Measurements from ENCODE around the gene PHACTR4. TPM values are rescaled to one million over a fixed set of nuclear protein-coding genes. Genes with fewer than 3 reads are reported as not detected.

PHACTR4 gene
- total and polyA plus RNA-seq, 9 of the 15 experiments (the other 6 are each of a cell fraction or from before 2014, with no cell fraction given) = 6.4 to 43.6 (median 14.2) TPM

DNA sequence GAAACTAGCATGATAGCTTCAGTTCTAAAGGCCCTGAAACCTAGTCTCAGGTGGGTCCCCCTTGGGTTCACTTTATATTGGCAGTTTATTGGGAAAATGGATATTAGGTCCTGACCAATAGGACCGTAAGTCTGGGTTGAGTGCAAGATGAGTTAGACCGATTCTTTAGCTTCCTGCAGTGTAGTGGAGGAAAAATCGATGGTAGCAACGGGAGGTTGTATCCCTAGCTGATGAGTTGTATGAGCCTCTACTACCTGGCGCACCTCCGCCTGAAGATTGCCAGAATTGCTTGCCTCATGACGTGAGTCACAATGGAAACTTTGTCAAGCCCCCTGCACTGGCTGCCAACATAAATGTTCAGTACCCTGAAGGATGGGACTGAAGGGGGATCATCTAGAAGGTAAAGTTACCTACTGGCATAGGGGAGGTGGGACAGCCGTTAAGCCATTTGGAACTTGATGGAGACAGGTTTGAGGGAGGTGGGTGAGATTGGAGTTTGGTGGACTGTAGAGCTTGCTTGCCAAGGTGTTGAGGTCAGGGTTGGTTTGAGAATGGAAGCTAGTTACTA is 140.2 kb downstream of the PHACTR4 start (continued):
- peak; percentile 98 for TF ChIP-seq POLR2A (conservative IDR thresholded peaks at IDR 0.05)
- peak; percentile 23; the same call in 1 of the 2 replicates for TF ChIP-seq NCOA1 (IDR thresholded peaks at IDR 0.05; ENCODE audit: low read depth)
- no peak for TF ChIP-seq MED1 (CRISPR knock-in tag; IDR thresholded peaks at IDR 0.05; ENCODE audit: borderline replicate concordance)
- TF ChIP-seq HNRNPH1 (optimal IDR thresholded peaks at IDR 0.05; ENCODE audit: low read depth, low read length) = no peak
- peak; percentile 72 for TF ChIP-seq MIER1 (IDR thresholded peaks at IDR 0.05; ENCODE audit: low read depth)
- TF ChIP-seq ZKSCAN8 (CRISPR knock-in tag; IDR thresholded peaks at IDR 0.05) = no peak
- TF ChIP-seq HNRNPLL (IDR thresholded peaks at IDR 0.05; ENCODE audit: low read depth, low read length, poor library complexity, severe bottlenecking) = no peak
- TF ChIP-seq PTBP1 (IDR thresholded peaks at IDR 0.05; ENCODE audit: low read depth, low read length) = peak; percentile 94
- TF ChIP-seq KAT2B (IDR thresholded peaks at IDR 0.05; ENCODE audit: low read depth, low read length) = no peak
- peak; percentile 12; the same call in 1 of the 2 replicates for TF ChIP-seq CBX5 (IDR thresholded peaks at IDR 0.05; ENCODE audit: borderline replicate concordance, low read depth)
- TF ChIP-seq NCOA4 (IDR thresholded peaks at IDR 0.05; ENCODE audit: partially characterized antibody) = no peak
- no peak for TF ChIP-seq SAP30 (IDR thresholded peaks at IDR 0.05; ENCODE audit: borderline replicate concordance, insufficient read depth, low read depth, low read length, poor library complexity, severe bottlenecking)
- TF ChIP-seq, protein P1, sequence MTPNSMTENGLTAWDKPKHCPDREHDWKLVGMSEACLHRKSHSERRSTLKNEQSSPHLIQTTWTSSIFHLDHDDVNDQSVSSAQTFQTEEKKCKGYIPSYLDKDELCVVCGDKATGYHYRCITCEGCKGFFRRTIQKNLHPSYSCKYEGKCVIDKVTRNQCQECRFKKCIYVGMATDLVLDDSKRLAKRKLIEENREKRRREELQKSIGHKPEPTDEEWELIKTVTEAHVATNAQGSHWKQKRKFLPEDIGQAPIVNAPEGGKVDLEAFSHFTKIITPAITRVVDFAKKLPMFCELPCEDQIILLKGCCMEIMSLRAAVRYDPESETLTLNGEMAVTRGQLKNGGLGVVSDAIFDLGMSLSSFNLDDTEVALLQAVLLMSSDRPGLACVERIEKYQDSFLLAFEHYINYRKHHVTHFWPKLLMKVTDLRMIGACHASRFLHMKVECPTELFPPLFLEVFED (CRISPR knock-in tag; conservative IDR thresholded peaks at IDR 0.05) = peak; percentile 99
- no peak for TF ChIP-seq RBM25 (IDR thresholded peaks at IDR 0.05; ENCODE audit: low read depth, low read length, severe bottlenecking)
- TF ChIP-seq, protein P2, sequence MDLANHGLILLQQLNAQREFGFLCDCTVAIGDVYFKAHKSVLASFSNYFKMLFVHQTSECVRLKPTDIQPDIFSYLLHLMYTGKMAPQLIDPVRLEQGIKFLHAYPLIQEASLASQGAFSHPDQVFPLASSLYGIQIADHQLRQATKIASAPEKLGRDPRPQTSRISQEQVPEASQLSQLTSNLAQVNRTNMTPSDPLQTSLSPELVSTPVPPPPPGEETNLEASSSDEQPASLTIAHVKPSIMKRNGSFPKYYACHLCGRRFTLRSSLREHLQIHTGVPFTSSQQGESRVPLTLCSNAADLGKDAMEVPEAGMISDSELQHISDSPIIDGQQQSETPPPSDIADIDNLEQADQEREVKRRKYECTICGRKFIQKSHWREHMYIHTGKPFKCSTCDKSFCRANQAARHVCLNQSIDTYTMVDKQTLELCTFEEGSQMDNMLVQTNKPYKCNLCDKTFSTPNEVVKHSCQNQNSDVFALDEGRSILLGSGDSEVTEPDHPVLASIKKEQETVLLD (IDR thresholded peaks at IDR 0.05) = no peak
- TF ChIP-seq SOX6 (IDR thresholded peaks at IDR 0.05) = no peak
- TF ChIP-seq, protein P3, sequence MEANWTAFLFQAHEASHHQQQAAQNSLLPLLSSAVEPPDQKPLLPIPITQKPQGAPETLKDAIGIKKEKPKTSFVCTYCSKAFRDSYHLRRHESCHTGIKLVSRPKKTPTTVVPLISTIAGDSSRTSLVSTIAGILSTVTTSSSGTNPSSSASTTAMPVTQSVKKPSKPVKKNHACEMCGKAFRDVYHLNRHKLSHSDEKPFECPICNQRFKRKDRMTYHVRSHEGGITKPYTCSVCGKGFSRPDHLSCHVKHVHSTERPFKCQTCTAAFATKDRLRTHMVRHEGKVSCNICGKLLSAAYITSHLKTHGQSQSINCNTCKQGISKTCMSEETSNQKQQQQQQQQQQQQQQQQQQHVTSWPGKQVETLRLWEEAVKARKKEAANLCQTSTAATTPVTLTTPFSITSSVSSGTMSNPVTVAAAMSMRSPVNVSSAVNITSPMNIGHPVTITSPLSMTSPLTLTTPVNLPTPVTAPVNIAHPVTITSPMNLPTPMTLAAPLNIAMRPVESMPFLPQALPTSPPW (CRISPR knock-in tag; IDR thresholded peaks at IDR 0.05) = no peak
- no peak for TF ChIP-seq ZNF699 (CRISPR knock-in tag; IDR thresholded peaks at IDR 0.05; ENCODE audit: insufficient replicate concordance)
- TF ChIP-seq, protein P4, sequence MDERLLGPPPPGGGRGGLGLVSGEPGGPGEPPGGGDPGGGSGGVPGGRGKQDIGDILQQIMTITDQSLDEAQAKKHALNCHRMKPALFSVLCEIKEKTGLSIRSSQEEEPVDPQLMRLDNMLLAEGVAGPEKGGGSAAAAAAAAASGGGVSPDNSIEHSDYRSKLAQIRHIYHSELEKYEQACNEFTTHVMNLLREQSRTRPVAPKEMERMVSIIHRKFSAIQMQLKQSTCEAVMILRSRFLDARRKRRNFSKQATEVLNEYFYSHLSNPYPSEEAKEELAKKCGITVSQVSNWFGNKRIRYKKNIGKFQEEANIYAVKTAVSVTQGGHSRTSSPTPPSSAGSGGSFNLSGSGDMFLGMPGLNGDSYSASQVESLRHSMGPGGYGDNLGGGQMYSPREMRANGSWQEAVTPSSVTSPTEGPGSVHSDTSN (CRISPR knock-in tag; IDR thresholded peaks at IDR 0.05; ENCODE audit: low read depth) = no peak
- TF ChIP-seq, protein P4 (tag; conservative IDR thresholded peaks at IDR 0.05; ENCODE audit: low read depth) = no peak
- TF ChIP-seq PPARD (CRISPR knock-in tag; IDR thresholded peaks at IDR 0.05) = no peak
- no peak for TF ChIP-seq DDX20 (tag; IDR thresholded peaks at IDR 0.05; ENCODE audit: low read depth)
- no peak for TF ChIP-seq MCM5 (IDR thresholded peaks at IDR 0.05; ENCODE audit: low read depth)

Data from K562 (cell line).